Esophagus squamous epithelium (tissue), 5 donors: ENCODE measurements around the gene RELN. TPM values are rescaled to one million over a fixed set of nuclear protein-coding genes. Genes with fewer than 3 reads are reported as not detected.

ENCODE experiments used
- DNase-seq: peaks from one replicate; lab custom pipeline; 2025; lab: John Stamatoyannopoulos, UW
- H3K27ac ChIP-seq, 4 donors: fragments of 200-600 bp; sonication (generic); one replicate each; pipeline ENCODE4 v1.5.1; 2016 to 2019; ENCODE audit warnings: mild to moderate bottlenecking in 1 of 4
- H3K27me3 ChIP-seq, 4 donors: fragments of 200-600 bp; sonication (generic); 1 replicate in 3 of 4; 2 replicates in 1 of 4; pipeline versions ENCODE4 v1.5.1 to v1.6.0; 2017 to 2021; ENCODE audit warnings: antibody characterized with exemption in 1 of 4
- H3K36me3 ChIP-seq, 3 donors: fragments of 200-600 bp; sonication (generic); one replicate each; pipeline ENCODE4 v1.5.1; 2016 to 2019
- H3K4me1 ChIP-seq, 3 donors: fragments of 200-600 bp; sonication (generic); one replicate each; pipeline ENCODE4 v1.5.1; 2017 to 2019
- H3K4me3 ChIP-seq, 4 donors: fragments of 200-600 bp; sonication (generic); 1 replicate in 3 of 4; 2 replicates in 1 of 4; pipeline ENCODE4 v1.5.1; 2016 to 2019; ENCODE audit warnings: mild to moderate bottlenecking in 2 of 4, moderate library complexity in 1 of 4
- H3K9me3 ChIP-seq, 3 donors: fragments of 200-600 bp; sonication (generic); one replicate each; pipeline ENCODE4 v1.5.1; 2016 to 2019
- CTCF ChIP-seq, 6 experiments: fragments of 450-650 bp in 4 of 6; fragments of 200-600 bp in 2 of 6; sonication (generic) in 2 of 6; IDR thresholded peaks; one replicate each; pipeline ENCODE4 v1.5.1; 2016 to 2019; ENCODE audit warnings: antibody characterized with exemption in 6 of 6, mild to moderate bottlenecking in 4 of 6, moderate library complexity in 4 of 6
- POLR2A ChIP-seq, 4 donors: fragments of 450-650 bp; IDR thresholded peaks; one replicate each; pipeline ENCODE4 v1.6.1; 2017; ENCODE audit warnings: antibody characterized with exemption in 4 of 4, mild to moderate bottlenecking in 4 of 4, moderate library complexity in 3 of 4
- WGBS, 2 donors: methylation state at CpG; one replicate each; pipeline ENCODE4 v1.1.5; 2018; 5-methylcytosine and 5-hydroxymethylcytosine counted together
- intact Hi-C: fragments of 100-400 bp; cut with DNase I; formaldehyde crosslinking; loops from one replicate; pipeline ENCODE4 v1.15.0; 2022
- total RNA-seq, 4 donors: library from RNA; depleted of rRNA; stranded (reverse); fragments of >200 nt; gene quantifications; one replicate each; pipeline ENCODE4 v1.1.0, GENCODE V29; 2016
- donor health status: DM: yes; HTN: yes; CAD: no.

RELN gene
- total RNA-seq, 4 donors from 2014 or later = 0.68 to 6.5 (median 1.00) TPM

GRCh38 chr7:104018425-104018824, 29.0 kb upstream of the RELN start:
- intact Hi-C loops = no loop called here
- no peak for DNase-seq
- TF ChIP-seq CTCF (IDR thresholded peaks at IDR 0.05) (no peak), POLR2A (IDR thresholded peaks at IDR 0.05) (no peak)
- Histone ChIP-seq H3K27me3 (no peaks in the 10 kb centered on the region), H3K27ac (no peak overlapping the region), H3K9me3 (no peaks in the 10 kb centered on the region), H3K36me3 (no peaks in the 10 kb centered on the region), H3K4me1 (no peaks in the 10 kb centered on the region), H3K4me3 (no peak overlapping the region)
- 73 to 80% methylated on average over 1 of the region's 1 CpG for WGBS, 2 donors

- intact Hi-C loops = no loop called here
- whole genome bisulfite sequencing, 2 donors = 57 to 75% methylated on average over 2 of the region's 2 CpGs
- H3K27ac ChIP-seq = no peak overlapping the region
- H3K27me3 ChIP-seq = no peaks in the 10 kb centered on the region
- no peak for TF ChIP-seq POLR2A (IDR thresholded peaks at IDR 0.05)
- TF ChIP-seq CTCF (IDR thresholded peaks at IDR 0.05) = no peak
- no peak overlapping the region for H3K4me3 ChIP-seq
- no peaks in the 10 kb centered on the region for H3K4me1 ChIP-seq
- DNase-seq = no peak
- H3K9me3 ChIP-seq = no peaks in the 10 kb centered on the region
- no peaks in the 10 kb centered on the region for H3K36me3 ChIP-seq
These were observed 27.5 kb upstream of the RELN start for GRCh38 chr7:104017001-104017400.

GRCh38 chr7:104012835-104013234, 23.4 kb upstream of the RELN start:
- Histone ChIP-seq H3K27ac (no peak overlapping the region), H3K4me1 (no peaks in the 10 kb centered on the region), H3K36me3 (no peaks in the 10 kb centered on the region), H3K4me3 (no peak overlapping the region), H3K9me3 (no peaks in the 10 kb centered on the region), H3K27me3 (no peaks in the 10 kb centered on the region)
- intact Hi-C loops = no loop called here
- 46 to 63% methylated on average over 1 of the region's 1 CpG for WGBS, 2 donors
- no peak for DNase-seq
- TF ChIP-seq POLR2A (IDR thresholded peaks at IDR 0.05) = no peak
- no peak for TF ChIP-seq CTCF (IDR thresholded peaks at IDR 0.05)

GRCh38 chr7:104011829-104012228, 22.4 kb upstream of the RELN start:
- no peak overlapping the region for H3K4me3 ChIP-seq
- no peak overlapping the region for H3K27ac ChIP-seq
- no peaks in the 10 kb centered on the region for H3K4me1 ChIP-seq
- no peak for DNase-seq
- no peaks in the 10 kb centered on the region for H3K9me3 ChIP-seq
- no peaks in the 10 kb centered on the region for H3K36me3 ChIP-seq
- no peaks in the 10 kb centered on the region for H3K27me3 ChIP-seq
- TF ChIP-seq CTCF (IDR thresholded peaks at IDR 0.05) (no peak), POLR2A (IDR thresholded peaks at IDR 0.05) (no peak)
- WGBS, 2 donors = 49 to 53% methylated on average over 2 of the region's 2 CpGs
- intact Hi-C loops = no loop called here

DNA sequence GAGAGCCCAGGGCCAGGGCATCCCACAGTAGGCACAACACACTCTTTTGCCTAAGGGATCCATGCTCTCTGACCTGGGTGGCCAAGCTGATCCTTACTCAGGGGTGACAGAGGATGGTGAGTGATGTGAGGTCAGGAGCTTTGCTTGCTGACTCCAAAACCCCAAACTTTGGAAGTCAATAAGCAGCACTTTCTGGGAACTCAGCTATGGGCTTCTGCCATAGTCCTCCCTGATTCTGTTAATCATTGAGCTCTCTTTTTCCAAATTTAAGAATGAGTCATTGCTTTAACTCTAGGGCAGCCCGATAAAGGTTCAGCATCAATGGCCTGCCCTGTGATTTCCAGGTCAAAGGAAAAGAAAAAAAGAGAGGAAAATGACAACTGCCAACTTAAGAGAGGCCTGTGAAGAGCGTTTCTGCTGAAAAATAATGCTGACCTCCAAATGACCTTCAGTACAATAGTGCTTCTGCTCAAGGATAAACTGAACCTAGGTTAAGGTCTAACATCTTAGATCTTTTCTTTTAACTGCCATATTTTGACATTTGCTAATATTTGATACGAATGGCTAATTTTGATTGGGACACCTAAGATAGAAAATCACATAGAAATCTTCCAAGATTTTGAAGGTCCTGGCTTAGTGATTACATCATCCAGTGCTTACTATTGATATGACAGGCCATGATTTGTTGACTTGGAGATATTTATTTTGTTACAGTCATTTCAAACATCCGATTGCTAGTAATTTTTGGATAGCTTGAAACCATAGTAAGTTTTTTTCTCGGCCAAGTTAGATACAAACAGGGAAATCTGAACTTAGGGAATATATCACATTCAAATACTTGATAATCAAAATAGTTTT, 20.8 kb upstream of the RELN start:
- 65 to 70% methylated on average over 4 to 5 of the region's 5 CpGs for WGBS, 2 donors
- no peak overlapping the region for H3K27ac ChIP-seq
- no peaks in the 10 kb centered on the region for H3K36me3 ChIP-seq
- H3K9me3 ChIP-seq = no peaks in the 10 kb centered on the region
- H3K4me1 ChIP-seq = no peaks in the 10 kb centered on the region
- TF ChIP-seq CTCF (IDR thresholded peaks at IDR 0.05) = no peak
- no peak for TF ChIP-seq POLR2A (IDR thresholded peaks at IDR 0.05)
- H3K27me3 ChIP-seq = no peaks in the 10 kb centered on the region
- intact Hi-C loops = no loop called here
- no peak for DNase-seq
- H3K4me3 ChIP-seq = no peak overlapping the region
